DMS153 treated with DMSO at 0.1 percent for 48 hours (cell line): ENCODE measurements around the gene FLRT2.

Experiments used
- DNase-seq: peaks from one replicate; lab custom pipeline; 2025; ENCODE audit not compliant: unreplicated experiment; lab: John Stamatoyannopoulos, UW

The FLRT2 gene

GRCh38 chr14:85625925-85626585 is 96.1 kb downstream of the FLRT2 start:
- no peak for DNase-seq

- no peak for DNase-seq
Measured at GRCh38 chr14:85634205-85634604, 104.3 kb downstream of the FLRT2 start.

- no peak for DNase-seq
Measured at GRCh38 chr14:85644211-85644610, 114.3 kb downstream of the FLRT2 start.

GRCh38 chr14:85653029-85653428 is 123.1 kb downstream of the FLRT2 start:
- no peak for DNase-seq

- no peak for DNase-seq
Measured at GRCh38 chr14:85660243-85660922, 130.4 kb downstream of the FLRT2 start.

GRCh38 chr14:85662096-85662495 is 132.2 kb downstream of the FLRT2 start:
- no peak for DNase-seq

- no peak for DNase-seq
Measured at GRCh38 chr14:85663256-85663655, 133.3 kb downstream of the FLRT2 start.

GRCh38 chr14:85663667-85664066 is 133.7 kb downstream of the FLRT2 start:
- no peak for DNase-seq

GRCh38 chr14:85675957-85676356 is 146.0 kb downstream of the FLRT2 start:
- no peak for DNase-seq

- DNase-seq: no peak
Measured at GRCh38 chr14:85686908-85687307, 157.0 kb downstream of the FLRT2 start.

GRCh38 chr14:85687456-85687855 is 157.5 kb downstream of the FLRT2 start:
- no peak for DNase-seq

- DNase-seq: no peak
Measured at GRCh38 chr14:85688006-85688405, 158.1 kb downstream of the FLRT2 start.

- no peak for DNase-seq
Measured at GRCh38 chr14:85695300-85695699, 165.4 kb downstream of the FLRT2 start.

GRCh38 chr14:85701116-85701515 is 171.2 kb downstream of the FLRT2 start:
- no peak for DNase-seq

GRCh38 chr14:85701763-85702162 is 171.8 kb downstream of the FLRT2 start:
- DNase-seq: no peak

- no peak for DNase-seq
Measured at GRCh38 chr14:85702191-85702590, 172.2 kb downstream of the FLRT2 start.

GRCh38 chr14:85702997-85703396 is 173.1 kb downstream of the FLRT2 start:
- no peak for DNase-seq
